Measurements from ENCODE around the gene GUCA1C. TPM values are rescaled to one million over a fixed set of nuclear protein-coding genes. Genes with fewer than 3 reads are reported as not detected.

Gene GUCA1C
- total RNA-seq, 1 donor from 2014 or later = not detected

DNA sequence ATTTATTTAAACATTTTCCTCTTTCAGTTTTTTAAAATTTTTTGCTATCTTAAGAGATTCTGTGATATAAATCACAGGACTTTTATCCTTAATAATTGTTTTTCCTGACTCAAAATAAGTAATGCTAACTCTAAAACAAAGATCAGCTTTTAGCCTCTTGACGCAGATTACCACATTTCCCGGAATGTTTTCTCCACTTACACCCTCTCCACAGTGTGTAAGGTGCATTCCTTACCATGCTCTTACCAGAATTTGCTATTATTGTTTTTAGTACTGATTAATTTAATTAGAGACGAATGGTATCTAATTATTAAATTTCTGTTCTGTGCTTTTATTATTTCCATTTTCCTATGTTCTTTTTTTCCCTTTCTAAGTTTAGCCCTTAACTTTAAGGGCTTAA lies 34.8 kb downstream of the GUCA1C start:
- no peaks in the 10 kb centered on the region for H3K36me3 ChIP-seq (ENCODE audit: insufficient read depth, low read length)
- no peaks in the 10 kb centered on the region for H3K9me3 ChIP-seq (ENCODE audit: insufficient read depth, low read depth, low read length)
- TF ChIP-seq, protein P1, sequence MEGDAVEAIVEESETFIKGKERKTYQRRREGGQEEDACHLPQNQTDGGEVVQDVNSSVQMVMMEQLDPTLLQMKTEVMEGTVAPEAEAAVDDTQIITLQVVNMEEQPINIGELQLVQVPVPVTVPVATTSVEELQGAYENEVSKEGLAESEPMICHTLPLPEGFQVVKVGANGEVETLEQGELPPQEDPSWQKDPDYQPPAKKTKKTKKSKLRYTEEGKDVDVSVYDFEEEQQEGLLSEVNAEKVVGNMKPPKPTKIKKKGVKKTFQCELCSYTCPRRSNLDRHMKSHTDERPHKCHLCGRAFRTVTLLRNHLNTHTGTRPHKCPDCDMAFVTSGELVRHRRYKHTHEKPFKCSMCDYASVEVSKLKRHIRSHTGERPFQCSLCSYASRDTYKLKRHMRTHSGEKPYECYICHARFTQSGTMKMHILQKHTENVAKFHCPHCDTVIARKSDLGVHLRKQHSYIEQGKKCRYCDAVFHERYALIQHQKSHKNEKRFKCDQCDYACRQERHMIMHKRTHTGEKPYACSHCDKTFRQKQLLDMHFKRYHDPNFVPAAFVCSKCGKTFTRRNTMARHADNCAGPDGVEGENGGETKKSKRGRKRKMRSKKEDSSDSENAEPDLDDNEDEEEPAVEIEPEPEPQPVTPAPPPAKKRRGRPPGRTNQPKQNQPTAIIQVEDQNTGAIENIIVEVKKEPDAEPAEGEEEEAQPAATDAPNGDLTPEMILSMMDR (IDR thresholded peaks at IDR 0.05; ENCODE audit: insufficient read depth, low read depth, low read length) = no peak
- TF ChIP-seq EZH2 (IDR thresholded peaks at IDR 0.05; ENCODE audit: insufficient read depth, low read length) = no peak
- DNase-seq (ENCODE audit: low read depth) (no peak), FAIRE-seq (no peak)
- Mint-ChIP-seq H3K9me3 (ENCODE audit: unreplicated experiment) (peaks cover 6% of the 10 kb centered on the region), H3K36me3 (ENCODE audit: low read depth, unreplicated experiment) (no peaks in the 10 kb centered on the region), H3K4me1 (ENCODE audit: low read depth, unreplicated experiment) (peaks cover 5% of the 10 kb centered on the region), H3K27me3 (ENCODE audit: low read depth, unreplicated experiment) (peaks cover 5% of the 10 kb centered on the region), H3K27ac (ENCODE audit: unreplicated experiment) (no peak overlapping the region), H3K4me3 (ENCODE audit: unreplicated experiment) (no peak overlapping the region)
- H3K27ac ChIP-seq (ENCODE audit: low read depth, low read length) = no peak overlapping the region
- no peaks in the 10 kb centered on the region for H4K20me1 ChIP-seq (ENCODE audit: insufficient read depth, low read length)
- H3K9ac ChIP-seq (ENCODE audit: low read length) = no peak overlapping the region
- no peak overlapping the region for H3K4me3 ChIP-seq (ENCODE audit: insufficient read depth, low read depth, low read length)
- H2AFZ ChIP-seq (ENCODE audit: low read depth, low read length) = no peak overlapping the region
- peaks cover 4% of the 10 kb centered on the region for H3K4me1 ChIP-seq (ENCODE audit: insufficient read depth, low read length)
- H3K79me2 ChIP-seq (ENCODE audit: insufficient read depth, low read length) = no peaks in the 10 kb centered on the region
- H3K4me2 ChIP-seq (ENCODE audit: low read length) = no peak overlapping the region
- no peaks in the 10 kb centered on the region for H3K27me3 ChIP-seq (ENCODE audit: insufficient read depth, low read length)

DNA sequence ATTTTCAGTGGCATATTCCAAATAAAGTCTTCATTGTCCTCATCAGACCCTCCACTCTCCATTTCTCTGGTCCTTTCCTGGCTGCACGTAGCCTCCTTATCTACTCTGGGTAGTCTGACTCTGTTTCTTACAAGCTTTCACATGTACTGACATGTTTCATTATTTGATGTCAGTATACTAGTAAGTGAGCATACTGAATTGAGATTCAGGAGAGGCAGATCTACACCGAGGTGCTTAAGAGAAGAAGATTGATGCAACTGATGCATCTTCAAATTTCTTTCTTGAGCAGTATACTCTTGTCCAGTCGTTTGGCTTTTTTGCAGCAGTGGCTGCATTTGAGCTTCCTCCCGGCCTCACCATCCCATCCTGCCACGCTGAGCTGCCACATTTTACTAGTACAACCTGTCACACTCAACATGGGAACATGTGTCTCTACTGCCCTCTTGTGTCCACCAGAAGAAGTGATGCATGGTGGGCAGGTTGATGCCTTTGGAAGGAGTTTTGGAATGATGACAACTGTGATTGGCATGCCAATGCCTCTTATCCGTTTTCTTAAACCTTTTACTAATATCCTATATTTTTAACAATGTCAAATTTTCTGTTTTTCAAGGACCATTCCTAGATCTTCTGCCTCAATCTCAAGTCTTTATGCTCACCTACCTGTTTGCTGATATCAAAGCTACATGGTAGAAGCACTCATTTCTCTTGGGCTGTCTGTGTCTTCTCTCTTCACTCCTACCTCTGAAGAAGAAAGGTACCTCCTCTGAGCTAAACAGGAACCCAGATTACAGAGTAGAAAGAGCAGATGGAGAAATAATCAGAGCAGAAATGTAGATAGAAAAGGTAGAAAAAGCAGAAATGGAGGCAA lies 38.7 kb downstream of the GUCA1C start:
- peaks cover 4% of the 10 kb centered on the region for H3K4me1 ChIP-seq (ENCODE audit: insufficient read depth, low read length)
- H3K27ac ChIP-seq (ENCODE audit: low read depth, low read length) = no peak overlapping the region
- DNase-seq (ENCODE audit: low read depth) (peak; percentile 41), FAIRE-seq (peak; percentile 49)
- no peaks in the 10 kb centered on the region for H3K36me3 ChIP-seq (ENCODE audit: insufficient read depth, low read length)
- H3K4me2 ChIP-seq (ENCODE audit: low read length) = no peak overlapping the region
- H3K9ac ChIP-seq (ENCODE audit: low read length) = no peak overlapping the region
- no peaks in the 10 kb centered on the region for H3K9me3 ChIP-seq (ENCODE audit: insufficient read depth, low read depth, low read length)
- Mint-ChIP-seq H3K36me3 (ENCODE audit: low read depth, unreplicated experiment) (no peaks in the 10 kb centered on the region), H3K9me3 (ENCODE audit: unreplicated experiment) (no peaks in the 10 kb centered on the region), H3K27me3 (ENCODE audit: low read depth, unreplicated experiment) (peaks cover 3% of the 10 kb centered on the region), H3K4me1 (ENCODE audit: low read depth, unreplicated experiment) (peaks cover 5% of the 10 kb centered on the region), H3K4me3 (ENCODE audit: unreplicated experiment) (no peak overlapping the region), H3K27ac (ENCODE audit: unreplicated experiment) (no peak overlapping the region)
- TF ChIP-seq, protein P1 (IDR thresholded peaks at IDR 0.05; ENCODE audit: insufficient read depth, low read depth, low read length) = peak; percentile 91
- no peak for TF ChIP-seq EZH2 (IDR thresholded peaks at IDR 0.05; ENCODE audit: insufficient read depth, low read length)
- no peaks in the 10 kb centered on the region for H3K27me3 ChIP-seq (ENCODE audit: insufficient read depth, low read length)
- H3K4me3 ChIP-seq (ENCODE audit: insufficient read depth, low read depth, low read length) = no peak overlapping the region
- no peaks in the 10 kb centered on the region for H4K20me1 ChIP-seq (ENCODE audit: insufficient read depth, low read length)
- no peak overlapping the region for H2AFZ ChIP-seq (ENCODE audit: low read depth, low read length)
- no peaks in the 10 kb centered on the region for H3K79me2 ChIP-seq (ENCODE audit: insufficient read depth, low read length)

DNA sequence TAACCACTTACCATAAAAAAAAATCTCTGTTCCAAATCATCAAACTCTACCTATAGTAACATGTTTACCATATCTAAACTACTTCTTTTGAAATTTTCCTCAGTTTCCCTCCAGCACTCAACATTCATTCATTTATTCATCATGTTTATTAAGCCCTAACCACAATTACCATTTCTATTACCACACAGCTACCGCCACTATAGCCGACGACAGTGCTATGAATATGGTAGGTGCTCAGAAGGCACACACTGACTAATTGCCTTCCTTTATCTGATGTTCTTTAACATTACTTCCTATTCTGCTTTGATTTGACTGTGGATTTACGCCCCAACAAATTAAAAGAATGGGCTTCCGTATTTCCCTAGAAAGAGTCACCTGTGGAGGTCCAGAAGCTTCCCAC lies 43.9 kb downstream of the GUCA1C start:
- Mint-ChIP-seq H3K36me3 (ENCODE audit: low read depth, unreplicated experiment) (no peaks in the 10 kb centered on the region), H3K4me1 (ENCODE audit: low read depth, unreplicated experiment) (no peaks in the 10 kb centered on the region), H3K27me3 (ENCODE audit: low read depth, unreplicated experiment) (peaks cover 8% of the 10 kb centered on the region), H3K4me3 (ENCODE audit: unreplicated experiment) (no peak overlapping the region), H3K27ac (ENCODE audit: unreplicated experiment) (no peak overlapping the region), H3K9me3 (ENCODE audit: unreplicated experiment) (no peaks in the 10 kb centered on the region)
- Histone ChIP-seq H3K4me1 (ENCODE audit: insufficient read depth, low read length) (peaks cover 5% of the 10 kb centered on the region), H3K36me3 (ENCODE audit: insufficient read depth, low read length) (no peaks in the 10 kb centered on the region), H2AFZ (ENCODE audit: low read depth, low read length) (no peak overlapping the region), H3K27me3 (ENCODE audit: insufficient read depth, low read length) (no peaks in the 10 kb centered on the region), H3K4me3 (ENCODE audit: insufficient read depth, low read depth, low read length) (no peak overlapping the region), H3K79me2 (ENCODE audit: insufficient read depth, low read length) (no peaks in the 10 kb centered on the region), H3K27ac (ENCODE audit: low read depth, low read length) (no peak overlapping the region), H3K9me3 (ENCODE audit: insufficient read depth, low read depth, low read length) (no peaks in the 10 kb centered on the region), H4K20me1 (ENCODE audit: insufficient read depth, low read length) (no peaks in the 10 kb centered on the region), H3K9ac (ENCODE audit: low read length) (no peak overlapping the region), H3K4me2 (ENCODE audit: low read length) (no peak overlapping the region)
- TF ChIP-seq, protein P1 (IDR thresholded peaks at IDR 0.05; ENCODE audit: insufficient read depth, low read depth, low read length) = no peak
- no peak for TF ChIP-seq EZH2 (IDR thresholded peaks at IDR 0.05; ENCODE audit: insufficient read depth, low read length)
- no peak for FAIRE-seq
- DNase-seq (ENCODE audit: low read depth) = no peak
